HT1080 (cell line): ENCODE data around the gene CNPY2. TPM values are rescaled to one million over a fixed set of nuclear protein-coding genes. Genes with fewer than 3 reads are reported as not detected.
"Not testable (repeated sequence)": the region's sequence is repeated elsewhere in the genome, so short reads cannot be mapped to it uniquely, and the experiment has no call there.

ENCODE experiments used
- DNase-seq: peaks from one replicate; pipeline ENCODE4 v3.0.0-alpha.2; 2015; ENCODE audit warnings: low read depth
- total RNA-seq: library from RNA; depleted of rRNA; stranded (reverse); fragments of >200 nt; shearing (Covaris generic); gene quantifications from 2 replicates; pipeline ENCODE4 v1.2.3, GENCODE V29; 2014

Gene CNPY2
- total RNA-seq, 1 experiment from 2014 or later: 85.4 TPM

DNA sequence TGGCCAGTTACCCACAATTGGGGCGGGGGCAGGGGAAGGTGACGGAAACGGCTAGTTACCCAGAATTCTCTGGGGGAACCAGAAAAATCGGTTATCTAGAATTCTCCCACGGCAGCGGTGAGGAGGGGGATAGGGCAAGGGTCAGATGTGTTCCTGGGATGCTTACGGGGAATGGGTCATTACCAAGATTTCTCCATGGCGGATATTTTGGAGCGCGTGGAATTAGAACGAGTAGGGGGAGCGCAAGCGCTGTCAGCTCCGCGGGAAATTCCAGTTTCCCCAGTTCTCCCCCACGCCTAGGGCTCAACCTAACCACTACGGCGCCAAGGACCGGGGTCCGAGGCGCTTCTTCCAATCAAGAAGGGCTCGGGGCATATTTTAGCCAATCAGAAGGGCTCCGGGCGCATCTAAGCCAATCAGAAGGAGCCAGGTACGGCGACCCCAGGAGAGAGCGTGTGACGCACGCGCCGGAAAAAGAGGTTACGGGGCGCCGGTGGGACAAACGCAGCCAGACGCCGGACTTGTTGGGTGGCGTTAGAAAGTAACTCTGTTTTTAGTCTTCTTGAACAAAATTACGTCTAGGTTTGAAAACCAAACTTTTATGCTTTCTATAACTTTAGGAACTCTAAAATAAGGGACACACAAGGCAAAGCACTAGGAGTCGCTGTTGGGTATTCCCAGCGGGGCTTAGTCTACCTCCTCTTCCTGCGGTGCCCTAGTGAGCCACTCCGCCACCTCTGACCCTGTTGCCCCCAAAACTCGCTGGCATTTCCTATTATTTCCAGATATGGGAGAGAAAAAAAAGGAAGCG lies 18.1 kb upstream of the CNPY2 start, which contains the start of gene PAN2:
PAN2 (minus strand) TSS at position 322 of the 811 bp plus-strand sequence. CDS start 906 bp downstream, outside the sequence.
- DNase-seq: peak; percentile 94

DNA sequence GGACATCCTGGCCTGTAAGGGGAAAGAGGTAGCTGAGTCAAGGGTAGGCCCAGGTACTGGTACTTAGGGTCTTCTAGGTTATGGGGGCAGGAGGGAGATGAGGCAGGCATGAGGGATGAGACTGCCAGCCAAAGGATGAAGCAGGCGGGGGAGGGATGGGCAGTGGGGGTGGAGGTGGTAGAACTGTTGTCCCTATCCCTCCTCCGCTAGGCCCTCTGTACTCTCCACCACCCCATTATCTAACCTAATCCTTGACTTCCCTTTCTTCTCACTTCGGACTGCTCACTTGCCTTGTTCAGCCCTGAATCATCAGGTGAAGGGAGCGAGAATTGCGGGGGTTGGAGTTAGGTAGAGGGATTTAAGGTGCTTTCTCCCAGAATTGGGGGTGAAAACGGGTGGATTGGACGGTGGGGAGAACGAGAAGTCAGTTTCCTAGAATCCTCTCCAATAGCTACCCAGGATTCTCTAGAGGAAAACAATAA lies 17.4 kb upstream of the CNPY2 start:
- DNase-seq: no peak

GRCh38 chr12:56332512-56333196 lies 16.9 kb upstream of the CNPY2 start:
- DNase-seq: no peak

- DNase-seq: no peak
Measured at GRCh38 chr12:56330936-56331490, 15.2 kb upstream of the CNPY2 start.

- peak; percentile 11 for DNase-seq
Measured at GRCh38 chr12:56326533-56326932, 10.7 kb upstream of the CNPY2 start.

DNA sequence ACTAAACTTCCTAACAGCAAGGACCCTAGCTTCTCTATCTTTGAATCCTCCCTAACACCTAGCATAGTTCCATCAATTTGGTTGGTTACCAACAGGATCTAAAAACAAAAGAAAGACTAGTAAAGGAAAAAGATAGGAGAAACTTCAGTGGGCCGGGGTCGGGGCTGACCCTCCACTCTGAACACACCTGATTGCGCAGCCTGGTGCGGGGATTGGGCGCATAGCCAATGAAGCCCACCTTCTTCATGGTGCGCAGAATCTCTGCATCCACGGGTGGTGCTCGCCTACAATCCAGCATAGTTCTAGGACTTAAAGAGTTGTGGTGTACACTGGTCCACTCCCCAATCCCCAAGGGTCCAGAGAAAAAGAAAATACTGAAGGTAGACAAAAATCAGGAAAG lies 10.3 kb upstream of the CNPY2 start:
- DNase-seq: no peak

GRCh38 chr12:56324206-56324605 lies 8.4 kb upstream of the CNPY2 start:
- no peak for DNase-seq

DNA sequence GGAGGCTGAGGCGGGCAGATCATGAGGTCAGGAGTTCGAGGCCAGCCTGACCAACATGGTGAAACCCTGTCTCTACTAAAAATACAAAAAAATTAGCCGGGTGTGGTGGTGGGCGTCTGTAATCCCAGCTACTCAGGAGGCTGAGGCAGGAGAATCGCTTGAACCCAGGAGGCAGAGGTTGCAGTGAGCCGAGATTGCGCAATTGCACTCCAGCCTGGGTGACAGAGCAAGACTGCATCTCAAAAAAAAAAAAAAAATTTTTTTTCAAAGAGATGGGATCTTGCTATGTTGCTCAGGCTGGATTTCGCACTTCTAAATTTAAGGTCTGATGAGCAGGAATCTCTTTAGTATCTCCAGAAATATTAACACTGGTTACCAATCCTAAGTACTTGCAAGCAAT lies 5.8 kb upstream of the CNPY2 start:
- DNase-seq: not testable (repeated sequence)

GRCh38 chr12:56321027-56321426 lies 5.2 kb upstream of the CNPY2 start:
- DNase-seq: peak; percentile 72

DNA sequence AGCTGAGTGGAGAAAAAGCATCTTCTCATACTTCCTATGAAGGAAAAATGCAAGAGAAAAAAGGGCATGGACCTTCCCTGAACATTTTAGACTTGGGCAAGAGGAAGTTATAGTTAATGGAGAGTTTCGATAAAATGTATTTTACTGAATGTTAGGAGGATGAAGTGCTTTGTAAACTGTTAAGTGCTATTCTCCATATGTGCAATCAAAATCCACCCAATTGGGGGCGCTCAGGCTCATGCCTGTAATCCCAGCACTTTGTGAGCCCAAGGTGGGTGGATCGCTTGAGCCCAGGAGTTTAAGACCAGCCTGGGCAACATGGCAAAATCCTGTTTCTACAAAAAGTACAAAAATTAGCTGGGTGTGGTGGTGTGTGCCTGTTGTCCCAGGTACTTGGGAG lies 1.9 kb upstream of the CNPY2 start:
- DNase-seq: no peak

DNA sequence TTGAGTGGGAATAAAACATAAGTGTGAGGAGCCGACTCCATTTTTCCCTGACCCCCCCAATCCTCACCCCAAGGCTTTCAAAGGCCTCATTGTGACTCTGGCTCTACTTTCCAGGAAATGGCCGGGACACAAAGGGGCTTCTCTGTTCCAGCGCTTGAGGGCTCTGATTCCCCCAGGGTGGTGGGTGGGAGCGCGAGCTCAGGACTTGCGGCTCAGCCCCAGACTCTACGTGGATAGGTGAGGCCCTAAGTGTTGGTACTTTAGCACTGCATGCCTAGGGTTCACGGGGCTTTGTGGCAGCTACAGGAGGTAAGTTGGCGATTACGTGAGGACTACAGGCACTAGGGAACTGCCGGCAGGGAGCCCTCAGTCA lies 553 bp downstream of the CNPY2 start:
- no peak for DNase-seq

- DNase-seq: no peak
Measured at GRCh38 chr12:56311003-56311402, 4.8 kb downstream of the CNPY2 start.

DNA sequence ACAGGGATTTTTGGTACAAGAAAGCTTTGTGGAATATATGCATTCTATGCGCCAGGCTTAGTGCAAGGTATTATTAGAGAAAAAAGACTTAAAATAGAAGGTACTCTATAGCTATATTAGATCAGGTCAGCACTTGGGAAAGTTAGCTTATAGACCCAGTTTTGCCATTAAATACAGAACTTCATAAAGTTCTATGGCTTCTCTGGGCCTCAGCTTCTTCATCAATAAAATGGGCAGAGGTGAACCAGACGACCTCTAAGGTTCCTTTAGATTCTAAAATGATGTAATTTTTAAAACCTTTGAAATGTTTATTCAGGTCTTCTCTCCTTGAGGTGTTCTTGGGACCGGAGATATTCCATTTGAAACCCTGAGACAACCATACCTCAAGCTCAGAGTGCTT lies 7.1 kb downstream of the CNPY2 start:
- no peak for DNase-seq

GRCh38 chr12:56307221-56307965 lies 8.4 kb downstream of the CNPY2 start:
- DNase-seq: no peak

- DNase-seq: no peak
Measured at GRCh38 chr12:56304872-56305590, 10.8 kb downstream of the CNPY2 start.

DNA sequence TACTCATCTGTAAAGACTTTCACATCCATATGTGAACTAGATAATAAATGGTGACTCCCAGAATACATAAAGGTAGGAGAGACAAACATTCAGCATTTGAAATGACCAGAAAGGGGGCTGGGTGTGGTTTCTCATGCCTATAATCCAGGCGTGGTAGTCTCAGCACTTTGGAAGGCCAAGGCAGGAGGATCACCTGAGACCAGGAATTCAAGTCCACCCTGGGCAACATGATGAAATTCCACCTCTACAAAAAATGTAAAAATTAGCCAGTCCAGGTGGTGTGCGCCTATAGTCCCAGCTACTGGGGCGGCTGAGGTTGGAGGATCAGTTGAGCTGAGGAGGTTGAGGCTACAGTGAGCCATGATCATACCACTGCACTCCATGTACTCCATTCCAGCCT lies 11.5 kb downstream of the CNPY2 start:
- no peak for DNase-seq

DNA sequence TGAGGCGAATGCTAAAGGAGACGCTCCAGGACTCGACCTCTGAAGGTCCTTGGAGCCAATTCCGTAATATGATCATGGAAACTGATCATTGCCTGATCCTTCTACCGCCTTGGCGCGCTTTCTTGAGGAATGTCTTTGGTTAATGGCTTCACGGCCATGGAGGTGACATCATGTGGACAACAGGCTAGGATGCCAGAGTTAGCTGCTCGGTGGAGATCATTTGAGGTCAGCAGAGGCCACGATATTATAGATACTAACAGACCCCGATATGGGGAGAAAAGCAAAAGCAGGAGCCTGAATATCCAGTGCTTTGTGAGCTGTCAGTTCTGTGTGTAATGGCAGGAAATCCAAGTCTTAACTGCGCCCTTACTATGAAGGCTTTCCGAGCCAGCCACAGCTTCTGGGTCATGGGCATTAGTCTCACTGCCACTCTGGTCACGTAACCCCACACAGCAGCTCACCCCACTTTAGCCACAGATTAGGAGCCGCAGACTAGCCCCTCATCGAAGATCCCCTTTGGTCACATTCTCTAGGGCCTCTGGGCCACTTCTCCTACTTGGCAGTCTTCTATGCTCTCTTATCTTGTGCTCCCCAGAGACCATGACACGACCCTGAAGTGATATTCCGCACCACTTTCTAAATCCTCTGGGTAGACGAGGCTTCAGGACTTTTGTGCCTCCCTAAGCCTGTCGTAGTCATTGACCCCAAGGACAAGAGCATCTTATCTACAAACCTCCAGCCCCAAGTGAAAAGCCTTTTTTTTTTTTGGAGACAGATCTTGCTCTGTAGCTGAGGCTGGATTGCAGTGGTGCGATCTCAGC lies 14.9 kb downstream of the CNPY2 start:
- DNase-seq: no peak

DNA sequence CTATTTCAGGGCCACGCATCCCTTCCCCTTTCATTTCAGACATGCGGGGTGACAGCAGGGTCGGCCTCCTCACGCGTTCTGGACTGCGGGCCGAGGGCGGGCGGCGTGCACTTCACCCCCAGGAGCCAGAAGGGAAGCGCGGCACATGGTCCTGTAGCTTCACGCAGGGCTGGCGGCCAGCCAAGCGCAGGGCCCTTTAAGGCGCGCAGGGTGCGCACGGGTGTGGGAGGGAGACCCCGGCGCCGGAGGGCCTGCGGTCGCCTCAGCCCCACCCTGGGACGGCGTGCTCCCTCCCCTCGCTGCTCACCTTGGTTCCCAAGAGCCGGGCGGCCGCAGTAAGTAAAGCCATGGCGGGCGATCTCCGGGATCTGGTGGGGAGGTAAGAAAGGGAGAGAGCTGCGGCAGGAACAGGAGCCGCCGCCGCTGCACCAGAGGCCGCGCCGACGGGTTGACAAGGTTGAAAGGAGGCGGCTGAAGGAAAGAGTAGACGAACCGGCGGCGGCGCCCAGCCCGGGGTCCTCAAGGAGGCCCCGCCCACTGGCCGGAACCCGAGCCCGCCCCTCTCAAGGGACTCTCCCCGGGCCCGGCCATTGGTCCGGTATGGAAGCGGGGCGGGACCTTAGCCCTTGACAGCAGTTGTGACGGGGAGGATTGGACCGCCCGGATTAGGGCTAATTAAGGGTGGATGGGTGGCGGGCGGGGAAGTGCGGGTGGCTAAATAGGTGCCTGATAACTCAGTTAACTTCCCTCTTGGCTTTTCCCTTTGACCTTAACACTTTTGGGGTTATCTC lies 15.7 kb downstream of the CNPY2 start, which contains the start of gene CS:
CS (minus strand) TSS at position 478 of the 791 bp plus-strand sequence; CDS start at position 349, 129 bp downstream.
- DNase-seq: peak; percentile 96

DNA sequence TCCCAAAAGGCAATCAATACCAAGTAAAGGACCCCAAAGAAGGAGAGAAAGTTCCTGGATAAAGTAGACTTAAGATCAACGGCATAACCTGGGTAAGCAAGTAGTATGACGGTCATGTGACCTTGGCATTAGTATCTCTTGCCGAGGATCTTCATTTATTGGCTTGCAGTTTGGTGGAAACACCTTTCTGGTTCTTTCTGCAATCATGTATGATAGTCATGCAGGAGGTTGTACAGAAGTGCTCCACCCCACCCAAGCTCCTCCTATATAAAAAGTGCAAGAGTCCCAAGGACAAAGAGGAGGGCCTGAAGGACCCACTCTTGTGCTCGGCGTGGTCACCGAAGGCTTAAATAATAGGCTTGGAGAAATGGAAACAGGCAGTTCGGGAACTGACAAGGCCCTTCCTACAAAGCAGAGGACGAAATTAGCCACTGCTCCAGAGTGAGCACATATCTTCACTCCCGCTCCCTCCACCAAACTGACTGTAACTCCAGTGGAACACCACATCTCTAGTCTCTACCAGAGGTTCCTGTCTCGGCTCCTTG lies 16.4 kb downstream of the CNPY2 start:
- peak; percentile 40 for DNase-seq
